NOMO-1 treated with DMSO at 0.1 percent for 48 hours (cell line): Measurements from ENCODE around the gene GFAP.

Experiments used
- DNase-seq: peaks from one replicate; lab custom pipeline; 2025; ENCODE audit not compliant: unreplicated experiment; lab: John Stamatoyannopoulos, UW

The GFAP gene

GRCh38 chr17:44915862-44916780 lies 821 bp upstream of the GFAP start:
- peak; percentile 9 for DNase-seq

GRCh38 chr17:44914698-44915271 lies 515 bp downstream of the GFAP start:
- DNase-seq, result no peak

- DNase-seq, result no peak
Measured at GRCh38 chr17:44914148-44914547, 1.2 kb downstream of the GFAP start.

GRCh38 chr17:44913676-44914075 lies 1.6 kb downstream of the GFAP start:
- DNase-seq, result no peak

GRCh38 chr17:44912763-44913544 lies 2.3 kb downstream of the GFAP start:
- no peak for DNase-seq

- peak; percentile 16 for DNase-seq
Measured at GRCh38 chr17:44911133-44912001, 3.9 kb downstream of the GFAP start.

GRCh38 chr17:44910231-44911106 lies 4.8 kb downstream of the GFAP start:
- DNase-seq, result no peak

- DNase-seq, result no peak
Measured at GRCh38 chr17:44909681-44910144, 5.6 kb downstream of the GFAP start.

GRCh38 chr17:44908761-44909326 lies 6.5 kb downstream of the GFAP start:
- DNase-seq, result no peak

GRCh38 chr17:44907729-44908470 lies 7.4 kb downstream of the GFAP start:
- DNase-seq, result no peak

- no peak for DNase-seq
Measured at GRCh38 chr17:44906763-44907728, 8.3 kb downstream of the GFAP start.

- DNase-seq, result no peak
Measured at GRCh38 chr17:44906010-44906646, 9.2 kb downstream of the GFAP start.

GRCh38 chr17:44905006-44906000 lies 10.0 kb downstream of the GFAP start:
- DNase-seq, result no peak

GRCh38 chr17:44904001-44904984 lies 11.0 kb downstream of the GFAP start:
- DNase-seq, result no peak
